Epithelial cell of prostate (primary cell): ENCODE results near the gene DLG2.

Experiments used
- DNase-seq: peaks from one replicate; pipeline ENCODE4 v3.0.0-alpha.2; 2011; ENCODE audit warnings: low read depth, low spot score
- H3K27ac ChIP-seq: fragments of 450-650 bp; 2 replicates; pipeline ENCODE4 v1.5.1; 2017; ENCODE audit warnings: mild to moderate bottlenecking

The DLG2 gene

GRCh38 chr11:84044706-84045105 lies 1582.4 kb downstream of the DLG2 start:
- no peak overlapping the region for H3K27ac ChIP-seq
- no peak for DNase-seq

- H3K27ac ChIP-seq: no peak overlapping the region
- DNase-seq: no peak
Measured at GRCh38 chr11:84036664-84037194, 1590.4 kb downstream of the DLG2 start.

GRCh38 chr11:84035645-84036044 lies 1591.5 kb downstream of the DLG2 start:
- H3K27ac ChIP-seq: no peak overlapping the region
- no peak for DNase-seq

GRCh38 chr11:84034484-84034883 lies 1592.7 kb downstream of the DLG2 start:
- DNase-seq: no peak

GRCh38 chr11:84024266-84024665 lies 1602.9 kb downstream of the DLG2 start:
- no peak for DNase-seq
- no peak overlapping the region for H3K27ac ChIP-seq

More at GRCh38 chr11:84034484-84034883, 1592.7 kb downstream of the DLG2 start:
- H3K27ac ChIP-seq: no peak overlapping the region

- DNase-seq: no peak
- H3K27ac ChIP-seq: no peak overlapping the region
Measured at GRCh38 chr11:84022695-84023094, 1604.4 kb downstream of the DLG2 start.

GRCh38 chr11:84022201-84022600 lies 1604.9 kb downstream of the DLG2 start:
- no peak overlapping the region for H3K27ac ChIP-seq
- DNase-seq: no peak

GRCh38 chr11:84021291-84021690 lies 1605.9 kb downstream of the DLG2 start:
- H3K27ac ChIP-seq: no peak overlapping the region
- DNase-seq: no peak

- H3K27ac ChIP-seq: no peak overlapping the region
- DNase-seq: no peak
Measured at GRCh38 chr11:84019571-84020194, 1607.5 kb downstream of the DLG2 start.

- H3K27ac ChIP-seq: no peak overlapping the region
- no peak for DNase-seq
Measured at GRCh38 chr11:84014539-84014938, 1612.6 kb downstream of the DLG2 start.

GRCh38 chr11:84012171-84012826 lies 1614.8 kb downstream of the DLG2 start:
- DNase-seq: no peak
- H3K27ac ChIP-seq: no peak overlapping the region

- DNase-seq: no peak
- H3K27ac ChIP-seq: no peak overlapping the region
Measured at GRCh38 chr11:84003181-84003580, 1624.0 kb downstream of the DLG2 start.

- no peak for DNase-seq
Measured at GRCh38 chr11:83998921-83999320, 1628.2 kb downstream of the DLG2 start.

GRCh38 chr11:83990160-83990733 lies 1636.9 kb downstream of the DLG2 start:
- H3K27ac ChIP-seq: no peak overlapping the region
- no peak for DNase-seq

More at GRCh38 chr11:83998921-83999320, 1628.2 kb downstream of the DLG2 start:
- H3K27ac ChIP-seq: no peak overlapping the region

- DNase-seq: no peak
Measured at GRCh38 chr11:83982825-83983224, 1644.3 kb downstream of the DLG2 start.

GRCh38 chr11:83979593-83979992 lies 1647.6 kb downstream of the DLG2 start:
- H3K27ac ChIP-seq: no peak overlapping the region

More at GRCh38 chr11:83982825-83983224, 1644.3 kb downstream of the DLG2 start:
- H3K27ac ChIP-seq: no peak overlapping the region

GRCh38 chr11:83978942-83979341 lies 1648.2 kb downstream of the DLG2 start:
- no peak overlapping the region for H3K27ac ChIP-seq
- no peak for DNase-seq

More at GRCh38 chr11:83979593-83979992, 1647.6 kb downstream of the DLG2 start:
- DNase-seq: no peak

GRCh38 chr11:83976086-83976485 lies 1651.1 kb downstream of the DLG2 start:
- DNase-seq: no peak
- no peak overlapping the region for H3K27ac ChIP-seq

- H3K27ac ChIP-seq: no peak overlapping the region
- DNase-seq: no peak
Measured at GRCh38 chr11:83972536-83972935, 1654.6 kb downstream of the DLG2 start.

- DNase-seq: no peak
- no peak overlapping the region for H3K27ac ChIP-seq
Measured at GRCh38 chr11:83971063-83971462, 1656.1 kb downstream of the DLG2 start.

GRCh38 chr11:83970061-83970671 lies 1657.0 kb downstream of the DLG2 start:
- H3K27ac ChIP-seq: no peak overlapping the region

More at GRCh38 chr11:83970061-83970671, 1657.0 kb downstream of the DLG2 start:
- no peak for DNase-seq
